ENCODE data around the gene CIRBP. TPM values are rescaled to one million over a fixed set of nuclear protein-coding genes. Genes with fewer than 3 reads are reported as not detected.
"Not testable (repeated sequence)": the region's sequence is repeated elsewhere in the genome, so short reads cannot be mapped to it uniquely, and the experiment has no call there.

Gene CIRBP
- total and polyA plus RNA-seq, 5 donors from 2014 or later = 172 to 497 (median 232) TPM

- no peaks in the 10 kb centered on the region for H3K36me3 ChIP-seq (ENCODE audit: control insufficient read depth, insufficient read depth, low read length)
- H3K4me3 Mint-ChIP-seq = no peak overlapping the region
- DNase-seq (no peak), ATAC-seq (ENCODE audit: low read depth in 2 of 2) (no peak)
- H3K4me1 Mint-ChIP-seq = no peaks in the 10 kb centered on the region
- no peaks in the 10 kb centered on the region for H3K36me3 Mint-ChIP-seq
- no peaks in the 10 kb centered on the region for H3K27me3 Mint-ChIP-seq
- no peaks in the 10 kb centered on the region for H3K4me1 ChIP-seq (ENCODE audit: control insufficient read depth, insufficient read depth, low read length, poor library complexity, severe bottlenecking)
- H3K27me3 ChIP-seq (ENCODE audit: control insufficient read depth, insufficient read depth, low read length) = no peaks in the 10 kb centered on the region
- no peaks in the 10 kb centered on the region for H3K9me3 ChIP-seq (ENCODE audit: control insufficient read depth in 2 of 2, low read length in 2 of 2)
- H3K4me3 ChIP-seq (ENCODE audit: low read depth, low read length) = no peak overlapping the region
- no peak overlapping the region for H3K27ac ChIP-seq (ENCODE audit: insufficient read depth, low read length, poor library complexity, severe bottlenecking)
- H3K9me3 Mint-ChIP-seq = no peaks in the 10 kb centered on the region
- H3K27ac Mint-ChIP-seq = no peak overlapping the region
Observed at GRCh38 chr19:1304197-1304924, 35.2 kb downstream of the CIRBP start.

DNA sequence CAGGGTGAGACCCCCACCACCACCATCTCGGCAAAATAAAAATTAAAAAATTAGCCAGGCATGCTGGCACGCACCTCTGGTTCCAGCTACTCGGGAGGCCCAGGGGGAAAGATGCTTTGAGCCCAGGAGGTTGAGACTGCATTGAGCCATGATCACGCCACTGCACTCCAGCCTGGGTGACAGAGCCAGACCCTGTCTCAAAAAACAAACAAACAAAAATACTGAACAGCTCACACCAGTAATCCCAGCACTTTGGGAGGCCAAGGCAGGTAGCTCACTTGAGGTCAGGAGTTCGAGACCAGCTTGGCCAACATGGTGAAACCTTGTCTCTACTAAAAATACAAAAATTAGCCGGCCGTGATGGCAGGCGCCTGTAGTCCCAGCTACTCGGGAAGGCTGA, 36.2 kb downstream of the CIRBP start:
- H3K27ac Mint-ChIP-seq; DNase-seq; H3K4me3 ChIP-seq (ENCODE audit: low read depth, low read length); H3K36me3 ChIP-seq (ENCODE audit: control insufficient read depth, insufficient read depth, low read length); ATAC-seq (ENCODE audit: low read depth in 2 of 2); H3K27me3 Mint-ChIP-seq; H3K9me3 ChIP-seq (ENCODE audit: control insufficient read depth in 2 of 2, low read length in 2 of 2); H3K27me3 ChIP-seq (ENCODE audit: control insufficient read depth, insufficient read depth, low read length); H3K4me1 ChIP-seq (ENCODE audit: control insufficient read depth, insufficient read depth, low read length, poor library complexity, severe bottlenecking); H3K27ac ChIP-seq (ENCODE audit: insufficient read depth, low read length, poor library complexity, severe bottlenecking); H3K4me3 Mint-ChIP-seq; H3K36me3 Mint-ChIP-seq; H3K9me3 Mint-ChIP-seq; H3K4me1 Mint-ChIP-seq: not testable (repeated sequence)

GRCh38 chr19:1307320-1307719, 38.2 kb downstream of the CIRBP start:
- H3K9me3 ChIP-seq (ENCODE audit: control insufficient read depth in 2 of 2, low read length in 2 of 2) = no peaks in the 10 kb centered on the region
- no peaks in the 10 kb centered on the region for H3K36me3 ChIP-seq (ENCODE audit: control insufficient read depth, insufficient read depth, low read length)
- no peaks in the 10 kb centered on the region for H3K27me3 ChIP-seq (ENCODE audit: control insufficient read depth, insufficient read depth, low read length)
- no peak overlapping the region for H3K4me3 ChIP-seq (ENCODE audit: low read depth, low read length)
- H3K36me3 Mint-ChIP-seq = no peaks in the 10 kb centered on the region
- DNase-seq (no peak), ATAC-seq (ENCODE audit: low read depth in 2 of 2) (no peak)
- no peak overlapping the region for H3K27ac ChIP-seq (ENCODE audit: insufficient read depth, low read length, poor library complexity, severe bottlenecking)
- H3K4me1 ChIP-seq (ENCODE audit: control insufficient read depth, insufficient read depth, low read length, poor library complexity, severe bottlenecking) = no peaks in the 10 kb centered on the region
- H3K27me3 Mint-ChIP-seq = no peaks in the 10 kb centered on the region
- H3K4me1 Mint-ChIP-seq = no peaks in the 10 kb centered on the region
- H3K27ac Mint-ChIP-seq = no peak overlapping the region
- H3K4me3 Mint-ChIP-seq = no peak overlapping the region
- no peaks in the 10 kb centered on the region for H3K9me3 Mint-ChIP-seq

DNA sequence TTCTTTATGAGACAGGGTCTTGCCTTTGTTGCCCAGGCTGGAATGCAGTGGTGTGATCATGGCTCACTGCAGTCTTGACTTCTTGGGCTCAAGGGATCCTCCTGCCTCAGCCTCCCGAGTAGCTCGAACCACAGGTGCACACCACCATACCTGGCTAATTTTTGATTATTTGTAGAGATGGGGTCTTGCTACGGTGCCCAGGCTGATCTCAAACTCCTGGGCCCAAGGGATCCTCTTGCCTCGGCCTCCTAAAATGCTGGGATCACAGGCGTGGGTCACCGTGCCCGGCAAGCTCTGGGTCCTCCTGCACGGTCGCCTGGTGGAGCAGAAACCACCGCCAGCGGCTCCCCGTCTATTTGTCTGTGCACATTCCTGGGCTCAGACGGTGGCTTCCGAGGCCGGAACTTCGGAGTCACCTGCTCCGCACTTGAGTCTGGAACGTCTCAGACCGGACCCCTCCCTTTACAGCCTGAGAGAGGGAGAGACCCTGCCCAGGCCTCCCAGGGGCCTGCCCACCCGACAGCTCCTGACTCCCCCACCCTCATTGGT, 38.7 kb downstream of the CIRBP start:
- H3K27me3 Mint-ChIP-seq = no peaks in the 10 kb centered on the region
- no peaks in the 10 kb centered on the region for H3K4me1 ChIP-seq (ENCODE audit: control insufficient read depth, insufficient read depth, low read length, poor library complexity, severe bottlenecking)

DNA sequence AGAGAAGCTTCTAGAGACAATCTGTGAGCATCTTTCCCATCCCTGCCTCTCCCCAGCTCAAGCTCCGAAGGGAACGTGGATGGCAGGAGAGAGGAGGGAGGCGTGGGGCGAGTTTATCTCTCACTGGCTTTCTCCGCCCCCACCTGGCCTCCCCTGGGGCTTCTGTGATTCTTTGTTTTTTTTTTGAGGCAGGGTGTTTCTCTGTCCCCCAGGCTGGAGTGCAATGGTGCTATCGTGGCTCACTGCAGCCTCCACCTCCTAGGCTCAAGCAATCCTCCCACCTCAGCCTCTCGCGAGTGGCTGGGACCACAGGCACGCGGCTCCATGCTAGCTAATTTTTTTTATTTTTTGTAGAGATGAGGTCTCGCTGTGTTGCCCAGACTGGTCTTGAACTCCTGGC, 39.6 kb downstream of the CIRBP start:
- no peaks in the 10 kb centered on the region for H3K9me3 Mint-ChIP-seq

More for the DNA sequence above, 38.7 kb downstream of the CIRBP start:
- Histone ChIP-seq H3K9me3 (ENCODE audit: control insufficient read depth in 2 of 2, low read length in 2 of 2) (no peaks in the 10 kb centered on the region), H3K27me3 (ENCODE audit: control insufficient read depth, insufficient read depth, low read length) (no peaks in the 10 kb centered on the region), H3K36me3 (ENCODE audit: control insufficient read depth, insufficient read depth, low read length) (no peaks in the 10 kb centered on the region), H3K4me3 (ENCODE audit: low read depth, low read length) (no peak overlapping the region), H3K27ac (ENCODE audit: insufficient read depth, low read length, poor library complexity, severe bottlenecking) (no peak overlapping the region)
- Mint-ChIP-seq H3K9me3 (no peaks in the 10 kb centered on the region), H3K36me3 (no peaks in the 10 kb centered on the region), H3K4me1 (no peaks in the 10 kb centered on the region), H3K27ac (no peak overlapping the region), H3K4me3 (no peak overlapping the region)
- no peak for DNase-seq
- no peak for ATAC-seq (ENCODE audit: low read depth in 2 of 2)

GRCh38 chr19:1309977-1310852, 41.1 kb downstream of the CIRBP start:
- H3K4me1 ChIP-seq (ENCODE audit: control insufficient read depth, insufficient read depth, low read length, poor library complexity, severe bottlenecking) = no peaks in the 10 kb centered on the region
- no peak for ATAC-seq (ENCODE audit: low read depth in 2 of 2)

More for the DNA sequence above, 39.6 kb downstream of the CIRBP start:
- Histone ChIP-seq H3K27ac (ENCODE audit: insufficient read depth, low read length, poor library complexity, severe bottlenecking) (no peak overlapping the region), H3K4me3 (ENCODE audit: low read depth, low read length) (no peak overlapping the region), H3K9me3 (ENCODE audit: control insufficient read depth in 2 of 2, low read length in 2 of 2) (no peaks in the 10 kb centered on the region), H3K27me3 (ENCODE audit: control insufficient read depth, insufficient read depth, low read length) (no peaks in the 10 kb centered on the region), H3K4me1 (ENCODE audit: control insufficient read depth, insufficient read depth, low read length, poor library complexity, severe bottlenecking) (no peaks in the 10 kb centered on the region), H3K36me3 (ENCODE audit: control insufficient read depth, insufficient read depth, low read length) (no peaks in the 10 kb centered on the region)
- no peak for ATAC-seq (ENCODE audit: low read depth in 2 of 2)
- H3K36me3 Mint-ChIP-seq = no peaks in the 10 kb centered on the region
- DNase-seq = no peak
- H3K27me3 Mint-ChIP-seq = no peaks in the 10 kb centered on the region
- no peaks in the 10 kb centered on the region for H3K4me1 Mint-ChIP-seq
- no peak overlapping the region for H3K27ac Mint-ChIP-seq
- H3K4me3 Mint-ChIP-seq = no peak overlapping the region

GRCh38 chr19:1310853-1311180, 41.7 kb downstream of the CIRBP start:
- H3K9me3 ChIP-seq (ENCODE audit: control insufficient read depth in 2 of 2, low read length in 2 of 2) = no peaks in the 10 kb centered on the region
- Mint-ChIP-seq H3K9me3 (no peaks in the 10 kb centered on the region), H3K36me3 (no peaks in the 10 kb centered on the region), H3K4me3 (no peak overlapping the region), H3K27me3 (no peaks in the 10 kb centered on the region), H3K4me1 (no peaks in the 10 kb centered on the region), H3K27ac (no peak overlapping the region)
- no peak for DNase-seq
- H3K27me3 ChIP-seq (ENCODE audit: control insufficient read depth, insufficient read depth, low read length) = no peaks in the 10 kb centered on the region
- H3K36me3 ChIP-seq (ENCODE audit: control insufficient read depth, insufficient read depth, low read length) = no peaks in the 10 kb centered on the region
- no peak for ATAC-seq (ENCODE audit: low read depth in 2 of 2)
- no peak overlapping the region for H3K27ac ChIP-seq (ENCODE audit: insufficient read depth, low read length, poor library complexity, severe bottlenecking)
- H3K4me3 ChIP-seq (ENCODE audit: low read depth, low read length) = no peak overlapping the region
- peaks cover 3% of the 10 kb centered on the region for H3K4me1 ChIP-seq (ENCODE audit: control insufficient read depth, insufficient read depth, low read length, poor library complexity, severe bottlenecking)

More at GRCh38 chr19:1309977-1310852, 41.1 kb downstream of the CIRBP start:
- no peaks in the 10 kb centered on the region for H3K9me3 Mint-ChIP-seq
- no peak overlapping the region for H3K4me3 Mint-ChIP-seq
- H3K27ac Mint-ChIP-seq = no peak overlapping the region
- H3K36me3 Mint-ChIP-seq = no peaks in the 10 kb centered on the region
- no peak overlapping the region for H3K4me3 ChIP-seq (ENCODE audit: low read depth, low read length)
- H3K27me3 ChIP-seq (ENCODE audit: control insufficient read depth, insufficient read depth, low read length) = no peaks in the 10 kb centered on the region
- no peaks in the 10 kb centered on the region for H3K27me3 Mint-ChIP-seq
- H3K27ac ChIP-seq (ENCODE audit: insufficient read depth, low read length, poor library complexity, severe bottlenecking) = no peak overlapping the region
- no peak for DNase-seq
- H3K36me3 ChIP-seq (ENCODE audit: control insufficient read depth, insufficient read depth, low read length) = no peaks in the 10 kb centered on the region
- no peaks in the 10 kb centered on the region for H3K4me1 Mint-ChIP-seq
- H3K9me3 ChIP-seq (ENCODE audit: control insufficient read depth in 2 of 2, low read length in 2 of 2) = no peaks in the 10 kb centered on the region
